IMR-90 (cell line): Measurements from ENCODE around the gene PIM1. TPM values are rescaled to one million over a fixed set of nuclear protein-coding genes. Genes with fewer than 3 reads are reported as not detected.
A peak's percentile ranks its signal among the peaks of the same experiment; 100 is the strongest.

Source experiments
- FOS ChIP-seq: fragments of 150-350 bp; IDR thresholded peaks from 2 replicates; pipeline ENCODE4 v1.6.1; 2016; ENCODE audit warnings: low read depth, low read length
- MAZ ChIP-seq: IDR thresholded peaks from 2 replicates; pipeline ENCODE4 v1.6.1; 2012; ENCODE audit warnings: low read depth, mild to moderate bottlenecking, low read length, improper control_type of control experiment, moderate library complexity, borderline replicate concordance
- MXI1 ChIP-seq: IDR thresholded peaks from 2 replicates; pipeline ENCODE4 v1.6.1; 2012; ENCODE audit warnings: low read depth, mild to moderate bottlenecking, low read length, moderate library complexity, borderline replicate concordance
- POLR2A ChIP-seq: IDR thresholded peaks from 2 replicates; pipeline ENCODE4 v1.6.1; 2012; ENCODE audit warnings: mild to moderate bottlenecking, low read depth, low read length
- RFX5 ChIP-seq: IDR thresholded peaks from 2 replicates; pipeline ENCODE4 v1.8.0; 2012; ENCODE audit warnings: low read depth, mild to moderate bottlenecking, low read length, moderate library complexity
- polyA plus RNA-seq, 3 experiments: library from polyadenylated mRNA; depleted of rRNA; stranded (reverse); fragments of >200 nt; gene quantifications; 2 replicates each; pipeline ENCODE4 v1.2.3, GENCODE V29; 2012; ENCODE audit warnings: low replicate concordance in 1 of 3
- total RNA-seq: library from RNA; depleted of rRNA; stranded (reverse); fragments of >200 nt; gene quantifications from 2 replicates; pipeline ENCODE4 v1.2.3, GENCODE V29; 2012
- TF ChIP-seq, protein P1 (sequence below): conservative IDR thresholded peaks from 2 replicates; pipeline ENCODE4 v1.5.1; 2012; ENCODE audit warnings: mild to moderate bottlenecking, low read depth, low read length, improper control_type of control experiment

PIM1 gene
- total and polyA plus RNA-seq, 2 of the 4 experiments (the other 2 are of a cell fraction): 7.2 to 18.5 TPM

DNA sequence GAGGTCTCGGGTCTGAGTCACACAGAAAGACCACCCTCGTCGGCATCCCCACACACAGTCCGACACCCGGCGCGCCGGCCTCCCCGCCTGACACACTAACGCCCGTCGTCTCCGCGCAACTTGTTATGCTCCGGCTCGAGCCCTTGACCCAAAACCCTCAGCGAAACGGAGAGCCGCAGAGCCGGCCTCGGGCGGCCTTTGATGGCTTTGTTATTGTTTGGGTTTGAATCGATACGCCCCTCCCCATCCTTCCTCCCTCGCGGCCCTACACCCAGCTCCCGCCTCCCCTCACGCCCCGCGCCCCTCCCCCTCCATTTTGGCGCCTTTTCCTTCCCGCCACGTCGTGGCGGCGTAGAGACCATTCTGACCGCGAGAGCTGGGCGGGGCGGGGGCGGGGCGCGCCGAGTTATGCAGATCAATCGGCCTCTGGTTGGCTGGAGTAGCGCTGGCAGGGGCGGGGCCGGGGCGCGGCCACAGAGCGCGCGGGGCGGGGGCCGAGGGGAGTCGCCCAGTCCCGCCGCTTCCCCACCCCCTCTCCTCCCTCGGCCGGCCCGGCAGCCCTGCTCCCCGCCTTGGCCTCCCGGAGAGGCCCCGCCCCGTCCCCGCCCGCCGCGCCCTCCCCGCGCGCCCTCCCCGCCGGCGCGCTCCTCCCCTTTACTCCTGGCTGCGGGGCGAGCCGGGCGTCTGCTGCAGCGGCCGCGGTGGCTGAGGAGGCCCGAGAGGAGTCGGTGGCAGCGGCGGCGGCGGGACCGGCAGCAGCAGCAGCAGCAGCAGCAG is at the start of gene PIM1 (continued):
- TF ChIP-seq, protein P1, sequence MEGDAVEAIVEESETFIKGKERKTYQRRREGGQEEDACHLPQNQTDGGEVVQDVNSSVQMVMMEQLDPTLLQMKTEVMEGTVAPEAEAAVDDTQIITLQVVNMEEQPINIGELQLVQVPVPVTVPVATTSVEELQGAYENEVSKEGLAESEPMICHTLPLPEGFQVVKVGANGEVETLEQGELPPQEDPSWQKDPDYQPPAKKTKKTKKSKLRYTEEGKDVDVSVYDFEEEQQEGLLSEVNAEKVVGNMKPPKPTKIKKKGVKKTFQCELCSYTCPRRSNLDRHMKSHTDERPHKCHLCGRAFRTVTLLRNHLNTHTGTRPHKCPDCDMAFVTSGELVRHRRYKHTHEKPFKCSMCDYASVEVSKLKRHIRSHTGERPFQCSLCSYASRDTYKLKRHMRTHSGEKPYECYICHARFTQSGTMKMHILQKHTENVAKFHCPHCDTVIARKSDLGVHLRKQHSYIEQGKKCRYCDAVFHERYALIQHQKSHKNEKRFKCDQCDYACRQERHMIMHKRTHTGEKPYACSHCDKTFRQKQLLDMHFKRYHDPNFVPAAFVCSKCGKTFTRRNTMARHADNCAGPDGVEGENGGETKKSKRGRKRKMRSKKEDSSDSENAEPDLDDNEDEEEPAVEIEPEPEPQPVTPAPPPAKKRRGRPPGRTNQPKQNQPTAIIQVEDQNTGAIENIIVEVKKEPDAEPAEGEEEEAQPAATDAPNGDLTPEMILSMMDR: no peak
- TF ChIP-seq MXI1 (no peak), MAZ (peak; percentile 95), POLR2A (peak; percentile 79), FOS (no peak), RFX5 (no peak)
